ENCODE measurements around the gene LGR4.

- TF ChIP-seq CTCF (IDR thresholded peaks at IDR 0.05) (no peak), POLR2A (IDR thresholded peaks at IDR 0.05) (no peak)
Observed at GRCh38 chr11:27459191-27459590, 13.4 kb downstream of the LGR4 start.

Measured in uterus (tissue), 2 donors.